Breast epithelium (tissue), 4 donors: Measurements from ENCODE around the gene STK36. TPM values are rescaled to one million over a fixed set of nuclear protein-coding genes. Genes with fewer than 3 reads are reported as not detected.

ENCODE experiments used
- DNase-seq, 2 donors: peaks; one replicate each; pipeline ENCODE4 v3.0.0-alpha.2; 2019; ENCODE audit warnings: low spot score in 2 of 2
- H3K27ac ChIP-seq, 2 donors: fragments of 200-600 bp; sonication (generic) in 1 of 2; one replicate each; pipeline ENCODE4 v1.5.1; 2016 to 2019; ENCODE audit warnings: mild to moderate bottlenecking in 1 of 2
- H3K27me3 ChIP-seq, 2 donors: fragments of 200-600 bp; sonication (generic) in 1 of 2; one replicate each; pipeline versions ENCODE4 v1.5.1 to v1.6.0; 2017 to 2019; ENCODE audit warnings: control low read depth in 1 of 2, mild to moderate bottlenecking in 1 of 2
- H3K36me3 ChIP-seq: fragments of 200-600 bp; one replicate; pipeline ENCODE4 v1.5.1; 2019
- H3K4me1 ChIP-seq, 2 donors: fragments of 200-600 bp; sonication (generic); one replicate each; pipeline ENCODE4 v1.5.1; 2016 to 2019; ENCODE audit warnings: control low read depth in 1 of 2
- H3K4me3 ChIP-seq, 3 donors: fragments of 200-600 bp; sonication (generic); 1 replicate in 2 of 3; 2 replicates in 1 of 3; pipeline ENCODE4 v1.5.1; 2016 to 2019; ENCODE audit warnings: mild to moderate bottlenecking in 3 of 3, moderate library complexity in 2 of 3
- H3K9me3 ChIP-seq, 2 donors: fragments of 200-600 bp; sonication (generic) in 1 of 2; one replicate each; pipeline ENCODE4 v1.5.1; 2016 to 2019; ENCODE audit warnings: control low read depth in 1 of 2
- CTCF ChIP-seq, 3 donors: fragments of 450-650 bp; IDR thresholded peaks; one replicate each; pipeline ENCODE4 v1.5.1; 2016 to 2017; ENCODE audit warnings: antibody characterized with exemption in 3 of 3, mild to moderate bottlenecking in 3 of 3, moderate library complexity in 3 of 3
- POLR2A ChIP-seq: fragments of 450-650 bp; IDR thresholded peaks from one replicate; pipeline ENCODE4 v1.6.1; 2016; ENCODE audit warnings: antibody characterized with exemption, mild to moderate bottlenecking, moderate library complexity
- POLR2AphosphoS5 ChIP-seq, 3 donors: sonication (generic); formaldehyde crosslinking; IDR thresholded peaks; one replicate each; pipeline ENCODE4 v1.6.1; 2017; ENCODE audit warnings: antibody characterized with exemption in 3 of 3
- intact Hi-C: fragments of 100-400 bp; cut with DNase I; formaldehyde crosslinking; loops from one replicate; pipeline ENCODE4 v1.15.1; 2023; ENCODE audit warnings: low total_unique reads
- total RNA-seq, 3 donors: library from RNA; depleted of rRNA; stranded (reverse); fragments of >200 nt; gene quantifications; one replicate each; pipeline ENCODE4 v1.1.0, GENCODE V29; 2016

Gene STK36
- total RNA-seq, 3 donors from 2014 or later, result 22.2 to 78.0 (median 35.7) TPM

GRCh38 chr2:218734190-218734975 is 62.5 kb downstream of the STK36 start:
- no peaks in the 10 kb centered on the region for H3K9me3 ChIP-seq
- DNase-seq, result no peak
- peak overlapping the region; percentile 86 to 88 for H3K27ac ChIP-seq
- peaks cover 3 to 10% of the 10 kb centered on the region in 2 donors for H3K4me1 ChIP-seq
- TF ChIP-seq CTCF (IDR thresholded peaks at IDR 0.05), result no peak
- TF ChIP-seq POLR2A, result no peak
- H3K27me3 ChIP-seq, result no peaks in the 10 kb centered on the region
- no peak overlapping the region for H3K4me3 ChIP-seq
- intact Hi-C loops, result no loop called here
- peaks cover 4% of the 10 kb centered on the region for H3K36me3 ChIP-seq

GRCh38 chr2:218736531-218736930 is 64.6 kb downstream of the STK36 start:
- intact Hi-C loops, result no loop called here
- TF ChIP-seq POLR2A (no peak), CTCF (IDR thresholded peaks at IDR 0.05) (no peak), POLR2AphosphoS5 (IDR thresholded peaks at IDR 0.05) (no peak)
- Histone ChIP-seq H3K36me3 (peaks cover 4% of the 10 kb centered on the region), H3K27ac (peak overlapping the region in 1 of 2 donors; percentile 54), H3K4me3 (no peak overlapping the region), H3K27me3 (no peaks in the 10 kb centered on the region), H3K4me1 (peaks cover 3 to 10% of the 10 kb centered on the region in 2 donors), H3K9me3 (no peaks in the 10 kb centered on the region)
- DNase-seq, result no peak

- intact Hi-C loops, result loop anchor here (1.0 kb wide), 1 partner anchor 32 kb away; no protein-coding TSS in a partner anchor
- no peak overlapping the region for H3K27ac ChIP-seq
- TF ChIP-seq POLR2A (no peak), POLR2AphosphoS5 (IDR thresholded peaks at IDR 0.05) (no peak), CTCF (IDR thresholded peaks at IDR 0.05) (no peak)
- H3K4me3 ChIP-seq, result no peak overlapping the region
- H3K36me3 ChIP-seq, result no peaks in the 10 kb centered on the region
- DNase-seq, result no peak
- H3K4me1 ChIP-seq, result no peaks in the 10 kb centered on the region
- H3K9me3 ChIP-seq, result no peaks in the 10 kb centered on the region
- H3K27me3 ChIP-seq, result no peaks in the 10 kb centered on the region
Observed at GRCh38 chr2:218743068-218743467, 71.2 kb downstream of the STK36 start.

GRCh38 chr2:218744615-218745014 is 72.7 kb downstream of the STK36 start:
- H3K4me3 ChIP-seq, result no peak overlapping the region
- DNase-seq, result no peak
- intact Hi-C loops, result no loop called here
- no peaks in the 10 kb centered on the region for H3K9me3 ChIP-seq
- H3K27me3 ChIP-seq, result no peaks in the 10 kb centered on the region
- no peaks in the 10 kb centered on the region for H3K36me3 ChIP-seq
- H3K27ac ChIP-seq, result peak overlapping the region; percentile 88 to 95
- TF ChIP-seq POLR2AphosphoS5 (IDR thresholded peaks at IDR 0.05) (no peak), CTCF (IDR thresholded peaks at IDR 0.05) (no peak), POLR2A (no peak)
- H3K4me1 ChIP-seq, result no peaks in the 10 kb centered on the region

- TF ChIP-seq POLR2A (no peak), POLR2AphosphoS5 (IDR thresholded peaks at IDR 0.05) (peak in 1 of 3 donors; percentile 5), CTCF (IDR thresholded peaks at IDR 0.05) (no peak)
- no peak overlapping the region for H3K4me3 ChIP-seq
- H3K36me3 ChIP-seq, result no peaks in the 10 kb centered on the region
- no peaks in the 10 kb centered on the region for H3K9me3 ChIP-seq
- H3K4me1 ChIP-seq, result no peaks in the 10 kb centered on the region
- peak overlapping the region; percentile 88 to 95 for H3K27ac ChIP-seq
- DNase-seq, result peak in 1 of 2 donors; percentile 55
- intact Hi-C loops, result no loop called here
- H3K27me3 ChIP-seq, result no peaks in the 10 kb centered on the region
Observed at GRCh38 chr2:218745160-218745558, 73.3 kb downstream of the STK36 start.
